ENCODE data around the gene HOXC9.

- TF ChIP-seq CTCF (IDR thresholded peaks at IDR 0.05 in 2 of 3, conservative IDR thresholded peaks at IDR 0.05 in 1 of 3; ENCODE audit: borderline replicate concordance in 1 of 3, insufficient read depth in 1 of 3, low read depth in 2 of 3, low read length in 2 of 3): no peak
- TF ChIP-seq POLR2A (IDR thresholded peaks at IDR 0.05; ENCODE audit: borderline replicate concordance, extremely low read depth, insufficient read depth, insufficient read length): no peak
- no peak for TF ChIP-seq SP1 (IDR thresholded peaks at IDR 0.05; ENCODE audit: low read depth)
- TF ChIP-seq YY1 (IDR thresholded peaks at IDR 0.05; ENCODE audit: extremely low read depth, insufficient replicate concordance, low read depth, low read length): no peak
- no peak for TF ChIP-seq POLR2AphosphoS5 (IDR thresholded peaks at IDR 0.05; ENCODE audit: low read depth, low read length)
- no peak for TF ChIP-seq EZH2 (IDR thresholded peaks at IDR 0.05)
- TF ChIP-seq REST (IDR thresholded peaks at IDR 0.05; ENCODE audit: low read depth): no peak
These were observed 6.6 kb upstream of the HOXC9 start for GRCh38 chr12:53993162-53994008.

All from HCT116 (cell line).